SKM-1 (cell line): Measurements from ENCODE around the gene EPB41L4A.

Experiments
- DNase-seq: peaks from one replicate; lab custom pipeline; 2025; ENCODE audit not compliant: unreplicated experiment; lab: John Stamatoyannopoulos, UW

EPB41L4A gene

DNA sequence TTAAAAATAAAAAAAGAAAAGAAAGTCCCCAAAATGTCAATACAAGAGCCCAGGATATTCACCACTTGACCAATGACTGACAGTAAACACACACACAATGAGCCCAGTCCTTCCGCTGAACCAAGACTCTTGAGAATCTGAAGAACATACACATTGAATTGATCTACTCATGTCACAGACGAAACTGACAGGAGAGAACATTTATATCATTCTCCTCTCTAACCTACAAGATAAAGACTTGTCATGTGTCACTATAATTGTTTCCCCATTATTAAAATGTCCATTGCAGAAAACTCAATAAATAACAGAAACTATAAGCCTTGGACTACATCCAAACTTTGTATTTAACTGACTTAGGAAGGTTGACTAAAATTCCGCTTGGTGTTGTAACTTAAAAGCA is 296.7 kb downstream of the EPB41L4A start:
- DNase-seq = no peak

DNA sequence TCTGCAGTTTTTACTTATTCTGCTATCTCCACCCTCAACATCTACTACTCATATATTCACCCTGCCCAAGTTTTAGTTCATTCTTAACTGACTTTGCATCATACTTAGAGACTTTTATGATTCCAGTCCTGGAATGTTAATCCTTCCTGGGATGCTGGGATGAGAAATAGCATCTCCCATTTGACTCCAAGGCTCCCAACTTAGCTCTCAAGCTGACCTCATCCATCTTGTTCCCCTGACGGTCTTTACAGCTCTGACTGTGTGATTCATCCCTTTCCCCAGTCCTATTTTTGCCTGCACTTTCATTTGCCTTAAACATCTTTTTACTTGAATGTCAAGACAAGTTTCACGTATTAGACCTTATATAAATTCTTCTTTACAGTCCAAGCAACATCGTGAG is 297.8 kb downstream of the EPB41L4A start:
- no peak for DNase-seq

DNA sequence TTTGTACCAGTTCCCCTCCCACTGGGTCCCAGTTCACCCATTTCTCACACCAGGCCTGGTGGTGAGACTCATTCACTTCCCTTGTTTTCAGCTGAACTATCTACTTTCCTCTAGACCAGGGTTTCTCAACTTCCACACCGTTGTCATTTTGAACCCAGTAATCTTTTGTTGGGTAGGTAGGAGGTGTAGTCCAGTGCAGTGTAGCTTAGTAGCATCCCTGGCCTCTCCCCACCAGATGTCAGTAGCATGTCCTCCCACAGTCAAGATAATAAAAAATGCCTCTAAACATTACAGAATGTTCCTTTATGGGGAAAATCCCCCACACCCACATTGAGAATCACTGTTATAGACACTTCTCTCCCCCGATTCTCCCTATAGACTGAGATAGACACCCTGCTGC is 299.1 kb downstream of the EPB41L4A start:
- no peak for DNase-seq

DNA sequence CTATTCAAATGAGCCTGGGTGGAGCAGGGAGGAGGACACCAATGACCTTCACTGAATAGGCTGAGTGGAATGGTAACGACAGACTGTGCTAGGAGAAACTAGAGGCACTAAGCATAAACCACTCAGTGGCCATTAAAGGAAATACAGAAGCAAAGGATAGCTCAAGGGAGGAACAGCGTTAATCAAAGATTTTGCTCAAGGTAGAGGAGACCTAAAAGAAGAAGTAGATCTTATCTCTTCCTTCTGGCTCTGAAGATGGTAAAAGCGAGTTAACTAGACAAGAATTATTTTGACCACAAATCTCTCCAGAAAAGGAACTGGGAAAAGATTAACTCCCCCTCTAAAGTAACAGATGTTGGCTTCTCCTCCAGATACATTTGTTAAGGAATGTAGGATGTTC is 299.6 kb downstream of the EPB41L4A start:
- peak; percentile 27 for DNase-seq

DNA sequence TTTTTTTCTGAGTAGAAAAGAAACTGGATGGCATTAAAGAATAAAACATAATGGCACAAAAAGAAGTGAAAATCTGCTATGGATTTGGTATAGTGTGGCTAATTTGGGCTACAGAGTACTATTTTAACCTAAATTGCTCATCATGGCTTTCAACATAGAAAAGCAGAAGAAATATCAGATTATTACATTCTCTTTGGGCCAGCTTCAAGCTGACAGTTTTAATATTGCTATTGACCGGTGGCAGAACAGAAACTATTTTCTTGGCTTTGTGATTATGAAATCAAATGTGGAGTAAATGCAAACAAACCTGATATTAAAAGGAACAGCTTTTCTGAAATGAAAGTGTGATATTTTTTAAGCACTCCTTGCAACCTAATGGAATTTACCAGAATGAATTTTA is 301.5 kb downstream of the EPB41L4A start:
- DNase-seq = no peak

DNA sequence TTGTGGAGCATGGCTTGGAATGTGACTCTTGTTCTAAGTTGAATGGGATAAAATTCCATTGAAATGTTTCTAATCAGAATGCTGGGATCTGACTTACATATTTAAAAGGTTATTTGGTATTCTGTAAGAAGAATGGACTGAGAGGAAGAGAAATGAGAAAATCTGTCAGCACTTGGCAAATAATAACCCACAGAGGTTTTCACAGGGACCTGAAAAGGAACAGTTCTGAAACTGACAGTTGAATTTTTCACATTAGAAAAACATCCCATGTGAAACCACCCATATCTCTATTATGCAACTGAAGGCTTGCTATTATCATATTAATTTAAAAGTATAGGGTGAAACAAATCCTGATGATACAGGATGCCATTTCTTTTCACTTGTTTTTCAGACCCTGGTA is 302.7 kb downstream of the EPB41L4A start:
- DNase-seq = no peak

DNA sequence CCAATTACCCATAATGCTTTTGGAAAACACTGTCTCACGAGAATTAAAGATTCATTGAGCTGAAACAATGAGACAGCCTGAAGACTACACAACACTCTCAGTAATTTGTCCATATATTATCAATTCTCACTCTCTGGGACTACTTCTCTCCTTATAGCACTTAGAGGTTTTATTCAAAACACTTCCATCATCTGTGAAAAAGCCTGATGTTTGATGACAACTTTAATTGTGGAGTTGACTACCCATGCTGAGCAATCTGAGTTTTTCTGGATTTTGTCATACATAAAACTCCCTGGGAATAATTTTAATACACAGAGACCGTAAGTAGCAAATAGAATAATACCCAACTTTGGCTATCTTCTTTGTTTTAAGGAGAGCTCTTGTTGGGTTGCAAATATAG is 305.5 kb downstream of the EPB41L4A start:
- DNase-seq = no peak
